Stimulated activated naive CD8-positive, alpha-beta T cell treated with anti-CD3 and anti-CD28 coated beads, Interleukin-15, Interleukin-2, amounts not matched to agents 100 U/mL and 50 U/mL, for 24 hours (primary cell): ENCODE data around the gene PNMA6F.
"Not testable (repeated sequence)": the region's sequence is repeated elsewhere in the genome, so short reads cannot be mapped to it uniquely, and the experiment has no call there.

Experiments
- ATAC-seq: fragments of 150-1000 bp; cut with Tn5 transposase; one replicate; pipeline ENCODE4 v1.10.0; 2021
- DNase-seq: peaks from one replicate; pipeline ENCODE4 v3.0.0; 2021

Gene PNMA6F

DNA sequence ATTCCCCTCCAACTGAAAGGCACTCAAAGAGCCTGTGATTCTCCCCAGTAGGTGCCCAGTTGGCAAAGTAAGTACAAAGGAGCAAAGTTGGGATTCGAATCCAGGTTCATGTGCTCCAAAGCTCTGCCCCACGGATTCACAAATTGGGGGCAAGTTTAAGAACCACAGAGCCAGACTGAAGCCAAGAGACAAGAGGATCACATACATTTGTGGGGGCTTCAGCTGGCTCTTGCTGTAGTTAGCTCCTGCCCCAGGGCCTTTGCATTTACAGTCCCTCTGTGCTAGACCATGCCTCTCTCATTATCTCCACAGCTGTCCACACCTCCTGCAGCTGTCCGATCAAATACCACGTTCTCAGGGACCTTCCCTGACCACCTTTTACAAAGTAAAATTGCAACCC, 18.8 kb downstream of the PNMA6F start:
- ATAC-seq (no peak), DNase-seq (no peak)

DNA sequence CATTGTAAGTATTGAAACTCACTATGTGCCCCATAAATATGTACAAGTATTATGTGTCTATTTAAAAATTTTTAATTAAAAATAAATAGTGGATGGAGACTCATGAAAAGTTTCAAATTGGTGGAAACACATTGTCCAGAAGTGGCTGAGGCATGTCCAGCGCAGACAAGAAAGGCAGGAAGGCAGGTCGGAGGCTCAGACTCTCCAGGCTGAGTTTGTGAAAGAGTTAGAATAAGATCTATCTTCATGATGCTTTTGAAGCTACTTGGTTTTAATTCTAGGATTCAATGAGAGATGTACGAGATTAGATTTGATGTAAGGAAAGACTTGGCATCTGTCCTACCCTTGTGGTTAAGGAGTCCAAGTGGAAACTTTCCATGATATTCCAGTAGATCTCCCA, 19.8 kb downstream of the PNMA6F start:
- ATAC-seq = no peak
- no peak for DNase-seq

GRCh38 chrX:153299855-153300254, 21.7 kb downstream of the PNMA6F start:
- no peak for ATAC-seq
- DNase-seq = no peak

DNA sequence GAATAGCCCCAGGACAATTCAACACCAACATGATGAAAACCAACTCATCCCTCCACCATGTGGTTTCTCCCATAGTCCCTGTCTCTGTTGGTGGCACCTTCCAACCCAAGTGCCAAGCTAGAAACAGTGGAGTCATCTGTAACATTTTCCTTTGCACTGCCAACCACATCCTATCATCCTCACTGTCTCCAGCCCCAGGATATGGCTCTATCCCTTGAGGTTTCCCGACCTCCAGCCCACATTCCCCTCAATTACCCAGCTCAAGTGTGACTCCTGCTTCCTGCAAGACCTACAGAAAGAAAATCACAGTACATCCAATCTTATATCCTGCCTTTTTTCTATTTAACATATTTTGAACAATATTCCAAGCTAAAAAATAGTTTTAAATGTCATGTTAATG, 24.2 kb downstream of the PNMA6F start:
- DNase-seq (no peak), ATAC-seq (no peak)

GRCh38 chrX:153293485-153294071, 28.0 kb downstream of the PNMA6F start:
- ATAC-seq, DNase-seq: not testable (repeated sequence)

DNA sequence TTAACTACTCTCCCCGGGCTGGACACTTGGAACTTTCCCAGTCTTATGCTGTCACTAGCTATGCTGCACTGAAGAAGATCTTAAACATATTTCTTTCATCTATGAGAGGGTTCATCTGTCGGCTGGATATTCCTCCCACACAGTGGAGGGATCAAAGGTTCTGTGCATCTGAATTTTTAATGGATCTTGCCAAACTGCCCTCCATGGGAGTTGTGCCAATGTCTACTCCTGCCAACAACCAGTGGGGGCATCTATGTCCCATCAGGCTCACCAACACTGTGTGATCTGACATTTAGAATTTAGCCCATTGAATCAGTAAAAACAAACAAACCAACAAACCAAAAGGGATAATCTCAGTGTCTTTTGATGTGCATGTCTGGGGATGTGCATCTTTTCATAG, 32.8 kb downstream of the PNMA6F start:
- ATAC-seq, DNase-seq: not testable (repeated sequence)

DNA sequence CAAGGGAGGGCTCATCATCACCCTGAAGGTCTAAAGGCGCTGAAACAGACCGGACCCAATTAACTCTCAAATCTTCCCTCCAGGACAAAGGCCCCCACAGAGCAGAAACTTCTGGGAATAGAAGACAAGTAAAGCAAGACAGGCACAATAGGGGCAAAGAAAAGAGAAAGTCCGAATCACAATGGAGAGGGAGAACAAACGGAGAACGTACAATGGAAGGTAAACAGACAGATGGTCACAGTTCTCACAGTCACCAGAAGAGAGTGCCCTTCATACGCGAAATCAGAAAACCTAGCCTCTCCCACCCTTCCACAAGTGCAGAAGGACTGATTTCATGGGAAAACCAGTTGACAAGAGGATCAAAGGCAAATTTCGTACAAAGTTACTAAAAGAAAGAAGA, 35.9 kb downstream of the PNMA6F start:
- not testable (repeated sequence) for ATAC-seq, DNase-seq

GRCh38 chrX:153283982-153284381, 37.6 kb downstream of the PNMA6F start:
- not testable (repeated sequence) for ATAC-seq, DNase-seq

DNA sequence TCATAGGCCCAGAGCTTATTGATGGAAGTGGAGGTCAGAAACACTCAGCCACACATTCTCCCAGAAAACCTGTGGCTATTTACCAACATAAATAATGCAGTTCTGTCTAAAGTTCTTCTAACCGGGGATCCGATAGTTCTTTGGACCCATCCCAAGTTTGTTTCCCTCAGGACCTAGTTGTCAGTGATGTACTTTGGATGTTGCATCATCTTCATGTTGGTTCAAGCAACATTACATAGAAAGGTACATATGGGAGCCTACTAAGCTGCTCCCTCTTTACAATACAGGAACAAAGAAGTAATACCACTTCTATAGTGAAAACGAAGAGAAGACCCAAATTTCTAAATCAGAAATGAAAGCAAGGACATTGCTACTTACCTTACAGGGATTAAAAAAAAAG, 39.8 kb downstream of the PNMA6F start:
- DNase-seq, ATAC-seq: not testable (repeated sequence)

DNA sequence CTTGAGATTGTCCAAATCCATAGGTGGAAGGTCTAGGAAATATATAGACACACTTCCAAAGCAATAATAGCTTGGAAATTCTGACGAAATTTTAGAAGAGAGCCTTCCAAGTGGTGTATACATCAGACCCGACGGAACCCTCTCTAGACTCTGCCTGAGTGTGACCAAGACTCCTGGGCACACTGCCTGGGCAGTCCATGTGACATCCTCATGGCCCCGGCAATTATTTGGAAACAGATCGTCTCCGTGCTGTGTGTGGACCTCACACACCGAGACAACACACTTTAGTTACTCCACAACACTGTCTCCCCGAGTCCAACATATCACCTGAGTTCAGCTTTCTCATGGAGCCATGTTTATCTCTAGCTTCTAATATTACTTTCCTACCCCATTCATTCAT, 42.3 kb downstream of the PNMA6F start:
- not testable (repeated sequence) for ATAC-seq

DNA sequence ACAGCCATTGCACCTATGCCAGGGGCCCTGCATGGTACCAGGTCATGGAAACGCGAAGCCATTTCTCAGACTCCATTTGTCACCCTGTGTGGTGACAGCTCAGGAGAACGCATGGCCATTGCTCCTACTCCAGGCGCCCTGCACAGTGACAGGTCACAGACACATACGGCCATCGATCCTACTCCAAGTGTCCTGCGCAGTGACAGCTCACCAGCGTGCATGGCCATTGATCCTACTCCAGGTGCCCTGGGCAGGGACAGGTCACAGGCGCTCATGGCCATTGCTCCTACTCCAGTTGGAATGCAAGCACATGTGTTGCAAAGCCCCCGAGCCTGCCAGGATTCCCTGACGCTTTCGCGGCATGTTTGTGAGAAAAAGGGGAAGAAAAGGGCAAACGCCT, 45.5 kb downstream of the PNMA6F start:
- DNase-seq, ATAC-seq: not testable (repeated sequence)

More for the DNA sequence above, 42.3 kb downstream of the PNMA6F start:
- DNase-seq = not testable (repeated sequence)

DNA sequence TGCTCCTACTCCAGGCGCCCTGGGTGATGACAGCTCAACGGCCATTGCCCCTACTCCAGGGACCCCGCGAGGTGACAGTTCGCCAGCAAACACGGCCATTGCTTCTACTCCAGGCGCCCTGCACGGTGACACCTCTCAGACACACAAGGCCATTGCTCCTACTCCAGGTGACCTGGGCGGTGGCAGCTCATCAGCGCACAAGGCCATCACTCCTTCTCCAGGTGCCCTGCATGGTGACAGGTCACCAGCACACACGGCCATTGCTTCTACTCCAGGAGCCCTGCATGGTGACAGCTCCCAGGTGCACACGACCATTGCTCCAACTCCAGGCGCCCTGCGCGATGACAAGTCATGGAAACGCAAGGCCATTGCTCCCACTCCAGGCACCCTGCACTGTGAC, 46.1 kb downstream of the PNMA6F start:
- DNase-seq, ATAC-seq: not testable (repeated sequence)

GRCh38 chrX:153272584-153272983, 49.0 kb downstream of the PNMA6F start:
- not testable (repeated sequence) for ATAC-seq, DNase-seq

DNA sequence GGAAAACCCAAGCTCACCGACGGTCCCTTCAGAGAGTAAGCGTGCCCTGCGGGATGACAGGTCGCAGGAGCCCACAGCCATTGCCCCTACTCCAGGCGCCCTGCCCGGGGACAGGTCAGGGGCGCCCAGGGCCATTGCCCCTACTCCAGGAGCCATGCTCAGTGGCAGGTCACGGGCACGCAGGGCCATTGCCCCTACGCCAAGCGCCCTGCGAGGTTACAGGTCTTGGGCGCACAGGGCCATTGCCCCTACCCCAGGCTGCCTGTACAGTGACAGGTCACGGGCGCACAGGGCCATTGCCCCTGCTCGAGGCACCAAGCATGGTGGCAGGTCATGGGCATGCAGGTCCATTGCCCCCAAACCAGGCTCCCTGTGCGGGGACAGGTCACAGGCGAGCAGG, 49.5 kb downstream of the PNMA6F start:
- DNase-seq, ATAC-seq: not testable (repeated sequence)
